H1 (cell line): ENCODE data around the gene LINC00632.

ENCODE experiments used
- CEBPB ChIP-seq: IDR thresholded peaks from 2 replicates; pipeline ENCODE4 v1.6.1; 2012; ENCODE audit warnings: low read depth, low read length
- EZH2 ChIP-seq: fragments of 200-600 bp; sonication (generic); IDR thresholded peaks from 2 replicates; pipeline ENCODE4 v1.7.1; 2012; ENCODE audit warnings: low read depth, mild to moderate bottlenecking, moderate library complexity, low read length, inconsistent platforms; ENCODE audit not compliant: severe bottlenecking
- NRF1 ChIP-seq: IDR thresholded peaks from 2 replicates; pipeline ENCODE4 v1.6.1; 2011; ENCODE audit warnings: mild to moderate bottlenecking, low read depth, low read length, improper control_type of control experiment
- POLR2A ChIP-seq, 2 experiments: IDR thresholded peaks; 1 replicate in 1 of 2; 2 replicates in 1 of 2; pipeline ENCODE4 v1.6.1; 2011; ENCODE audit warnings: low read depth in 2 of 2, low read length in 2 of 2, mild to moderate bottlenecking in 2 of 2; ENCODE audit errors: control extremely low read depth in 1 of 2
- POLR2AphosphoS5 ChIP-seq: IDR thresholded peaks from 2 replicates; pipeline ENCODE4 v1.6.1; 2011; ENCODE audit warnings: low read depth, low read length
- SIN3A ChIP-seq, 2 experiments: IDR thresholded peaks in 1 of 2; conservative IDR thresholded peaks in 1 of 2; 2 replicates each; pipeline ENCODE4 v1.6.1; 2011 to 2012; ENCODE audit warnings: low read length in 2 of 2, improper control_type of control experiment in 1 of 2, low read depth in 1 of 2, mild to moderate bottlenecking in 1 of 2
- SIRT6 ChIP-seq: IDR thresholded peaks from one replicate; pipeline ENCODE4 v1.7.1; 2012; ENCODE audit warnings: low read length, inconsistent platforms
- SP1 ChIP-seq: IDR thresholded peaks from 2 replicates; pipeline ENCODE4 v1.6.1; 2011; ENCODE audit warnings: low read depth, low read length
- TAF1 ChIP-seq: IDR thresholded peaks from 2 replicates; pipeline ENCODE4 v1.6.1; 2011; ENCODE audit warnings: mild to moderate bottlenecking, low read depth, low read length
- ZNF274 ChIP-seq: IDR thresholded peaks from 2 replicates; pipeline ENCODE4 v1.7.0; 2012; ENCODE audit warnings: low read length, borderline replicate concordance; ENCODE audit errors: extremely low read depth
- TF ChIP-seq, protein P1 (sequence below): fragments of 300-600 bp; sonication (generic); IDR thresholded peaks from 2 replicates; pipeline ENCODE4 v1.7.1; 2012; ENCODE audit warnings: low read length, moderate library complexity, mild to moderate bottlenecking, inconsistent platforms; ENCODE audit not compliant: insufficient replicate concordance
- TF ChIP-seq, protein P2 (sequence below): IDR thresholded peaks from 2 replicates; pipeline ENCODE4 v1.6.1; 2012; ENCODE audit warnings: inconsistent platforms
- TF ChIP-seq, protein P3 (sequence below), 3 experiments: IDR thresholded peaks; 1 replicate in 2 of 3; 2 replicates in 1 of 3; pipeline versions ENCODE4 v1.5.1 to v1.6.1; 2011; ENCODE audit warnings: low read length in 3 of 3, mild to moderate bottlenecking in 3 of 3, inconsistent platforms in 2 of 3, low read depth in 1 of 3, moderate library complexity in 1 of 3; ENCODE audit not compliant: insufficient read depth in 1 of 3; ENCODE audit errors: control extremely low read depth in 1 of 3

DNA sequence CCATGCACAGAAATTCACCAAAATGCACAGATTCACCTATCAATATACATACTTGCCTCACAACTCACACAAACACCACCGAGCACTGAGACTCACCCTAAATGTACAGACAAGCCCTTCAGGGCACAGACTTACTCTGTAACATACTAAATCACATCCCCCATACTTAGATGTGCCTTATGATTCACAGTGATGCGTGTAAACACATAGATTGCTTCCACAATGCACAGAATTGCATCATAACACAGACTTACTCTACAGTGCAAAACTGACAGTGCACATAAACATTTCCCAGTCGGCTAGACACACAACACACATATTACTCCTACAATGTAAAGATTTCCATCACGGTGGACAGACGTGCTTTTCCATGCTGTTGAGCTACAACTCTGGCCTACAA lies 6.2 kb downstream of the LINC00632 start:
- TF ChIP-seq POLR2A (IDR thresholded peaks at IDR 0.05; ENCODE audit: control extremely low read depth in 1 of 2, low read depth in 2 of 2, low read length in 2 of 2) (no peak), SIN3A (conservative IDR thresholded peaks at IDR 0.05 in 1 of 2, IDR thresholded peaks at IDR 0.05 in 1 of 2; ENCODE audit: low read depth in 1 of 2, low read length in 2 of 2) (no peak), CEBPB (no peak), NRF1 (no peak), SP1 (no peak), ZNF274 (no peak), EZH2 (no peak), SIRT6 (no peak), TAF1 (no peak), POLR2AphosphoS5 (no peak)
- TF ChIP-seq, protein P1, sequence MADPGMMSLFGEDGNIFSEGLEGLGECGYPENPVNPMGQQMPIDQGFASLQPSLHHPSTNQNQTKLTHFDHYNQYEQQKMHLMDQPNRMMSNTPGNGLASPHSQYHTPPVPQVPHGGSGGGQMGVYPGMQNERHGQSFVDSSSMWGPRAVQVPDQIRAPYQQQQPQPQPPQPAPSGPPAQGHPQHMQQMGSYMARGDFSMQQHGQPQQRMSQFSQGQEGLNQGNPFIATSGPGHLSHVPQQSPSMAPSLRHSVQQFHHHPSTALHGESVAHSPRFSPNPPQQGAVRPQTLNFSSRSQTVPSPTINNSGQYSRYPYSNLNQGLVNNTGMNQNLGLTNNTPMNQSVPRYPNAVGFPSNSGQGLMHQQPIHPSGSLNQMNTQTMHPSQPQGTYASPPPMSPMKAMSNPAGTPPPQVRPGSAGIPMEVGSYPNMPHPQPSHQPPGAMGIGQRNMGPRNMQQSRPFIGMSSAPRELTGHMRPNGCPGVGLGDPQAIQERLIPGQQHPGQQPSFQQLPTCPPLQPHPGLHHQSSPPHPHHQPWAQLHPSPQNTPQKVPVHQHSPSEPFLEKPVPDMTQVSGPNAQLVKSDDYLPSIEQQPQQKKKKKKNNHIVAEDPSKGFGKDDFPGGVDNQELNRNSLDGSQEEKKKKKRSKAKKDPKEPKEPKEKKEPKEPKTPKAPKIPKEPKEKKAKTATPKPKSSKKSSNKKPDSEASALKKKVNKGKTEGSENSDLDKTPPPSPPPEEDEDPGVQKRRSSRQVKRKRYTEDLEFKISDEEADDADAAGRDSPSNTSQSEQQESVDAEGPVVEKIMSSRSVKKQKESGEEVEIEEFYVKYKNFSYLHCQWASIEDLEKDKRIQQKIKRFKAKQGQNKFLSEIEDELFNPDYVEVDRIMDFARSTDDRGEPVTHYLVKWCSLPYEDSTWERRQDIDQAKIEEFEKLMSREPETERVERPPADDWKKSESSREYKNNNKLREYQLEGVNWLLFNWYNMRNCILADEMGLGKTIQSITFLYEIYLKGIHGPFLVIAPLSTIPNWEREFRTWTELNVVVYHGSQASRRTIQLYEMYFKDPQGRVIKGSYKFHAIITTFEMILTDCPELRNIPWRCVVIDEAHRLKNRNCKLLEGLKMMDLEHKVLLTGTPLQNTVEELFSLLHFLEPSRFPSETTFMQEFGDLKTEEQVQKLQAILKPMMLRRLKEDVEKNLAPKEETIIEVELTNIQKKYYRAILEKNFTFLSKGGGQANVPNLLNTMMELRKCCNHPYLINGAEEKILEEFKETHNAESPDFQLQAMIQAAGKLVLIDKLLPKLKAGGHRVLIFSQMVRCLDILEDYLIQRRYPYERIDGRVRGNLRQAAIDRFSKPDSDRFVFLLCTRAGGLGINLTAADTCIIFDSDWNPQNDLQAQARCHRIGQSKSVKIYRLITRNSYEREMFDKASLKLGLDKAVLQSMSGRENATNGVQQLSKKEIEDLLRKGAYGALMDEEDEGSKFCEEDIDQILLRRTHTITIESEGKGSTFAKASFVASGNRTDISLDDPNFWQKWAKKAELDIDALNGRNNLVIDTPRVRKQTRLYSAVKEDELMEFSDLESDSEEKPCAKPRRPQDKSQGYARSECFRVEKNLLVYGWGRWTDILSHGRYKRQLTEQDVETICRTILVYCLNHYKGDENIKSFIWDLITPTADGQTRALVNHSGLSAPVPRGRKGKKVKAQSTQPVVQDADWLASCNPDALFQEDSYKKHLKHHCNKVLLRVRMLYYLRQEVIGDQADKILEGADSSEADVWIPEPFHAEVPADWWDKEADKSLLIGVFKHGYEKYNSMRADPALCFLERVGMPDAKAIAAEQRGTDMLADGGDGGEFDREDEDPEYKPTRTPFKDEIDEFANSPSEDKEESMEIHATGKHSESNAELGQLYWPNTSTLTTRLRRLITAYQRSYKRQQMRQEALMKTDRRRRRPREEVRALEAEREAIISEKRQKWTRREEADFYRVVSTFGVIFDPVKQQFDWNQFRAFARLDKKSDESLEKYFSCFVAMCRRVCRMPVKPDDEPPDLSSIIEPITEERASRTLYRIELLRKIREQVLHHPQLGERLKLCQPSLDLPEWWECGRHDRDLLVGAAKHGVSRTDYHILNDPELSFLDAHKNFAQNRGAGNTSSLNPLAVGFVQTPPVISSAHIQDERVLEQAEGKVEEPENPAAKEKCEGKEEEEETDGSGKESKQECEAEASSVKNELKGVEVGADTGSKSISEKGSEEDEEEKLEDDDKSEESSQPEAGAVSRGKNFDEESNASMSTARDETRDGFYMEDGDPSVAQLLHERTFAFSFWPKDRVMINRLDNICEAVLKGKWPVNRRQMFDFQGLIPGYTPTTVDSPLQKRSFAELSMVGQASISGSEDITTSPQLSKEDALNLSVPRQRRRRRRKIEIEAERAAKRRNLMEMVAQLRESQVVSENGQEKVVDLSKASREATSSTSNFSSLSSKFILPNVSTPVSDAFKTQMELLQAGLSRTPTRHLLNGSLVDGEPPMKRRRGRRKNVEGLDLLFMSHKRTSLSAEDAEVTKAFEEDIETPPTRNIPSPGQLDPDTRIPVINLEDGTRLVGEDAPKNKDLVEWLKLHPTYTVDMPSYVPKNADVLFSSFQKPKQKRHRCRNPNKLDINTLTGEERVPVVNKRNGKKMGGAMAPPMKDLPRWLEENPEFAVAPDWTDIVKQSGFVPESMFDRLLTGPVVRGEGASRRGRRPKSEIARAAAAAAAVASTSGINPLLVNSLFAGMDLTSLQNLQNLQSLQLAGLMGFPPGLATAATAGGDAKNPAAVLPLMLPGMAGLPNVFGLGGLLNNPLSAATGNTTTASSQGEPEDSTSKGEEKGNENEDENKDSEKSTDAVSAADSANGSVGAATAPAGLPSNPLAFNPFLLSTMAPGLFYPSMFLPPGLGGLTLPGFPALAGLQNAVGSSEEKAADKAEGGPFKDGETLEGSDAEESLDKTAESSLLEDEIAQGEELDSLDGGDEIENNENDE = no peak
- TF ChIP-seq, protein P2, sequence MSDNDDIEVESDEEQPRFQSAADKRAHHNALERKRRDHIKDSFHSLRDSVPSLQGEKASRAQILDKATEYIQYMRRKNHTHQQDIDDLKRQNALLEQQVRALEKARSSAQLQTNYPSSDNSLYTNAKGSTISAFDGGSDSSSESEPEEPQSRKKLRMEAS = no peak
- TF ChIP-seq, protein P3, sequence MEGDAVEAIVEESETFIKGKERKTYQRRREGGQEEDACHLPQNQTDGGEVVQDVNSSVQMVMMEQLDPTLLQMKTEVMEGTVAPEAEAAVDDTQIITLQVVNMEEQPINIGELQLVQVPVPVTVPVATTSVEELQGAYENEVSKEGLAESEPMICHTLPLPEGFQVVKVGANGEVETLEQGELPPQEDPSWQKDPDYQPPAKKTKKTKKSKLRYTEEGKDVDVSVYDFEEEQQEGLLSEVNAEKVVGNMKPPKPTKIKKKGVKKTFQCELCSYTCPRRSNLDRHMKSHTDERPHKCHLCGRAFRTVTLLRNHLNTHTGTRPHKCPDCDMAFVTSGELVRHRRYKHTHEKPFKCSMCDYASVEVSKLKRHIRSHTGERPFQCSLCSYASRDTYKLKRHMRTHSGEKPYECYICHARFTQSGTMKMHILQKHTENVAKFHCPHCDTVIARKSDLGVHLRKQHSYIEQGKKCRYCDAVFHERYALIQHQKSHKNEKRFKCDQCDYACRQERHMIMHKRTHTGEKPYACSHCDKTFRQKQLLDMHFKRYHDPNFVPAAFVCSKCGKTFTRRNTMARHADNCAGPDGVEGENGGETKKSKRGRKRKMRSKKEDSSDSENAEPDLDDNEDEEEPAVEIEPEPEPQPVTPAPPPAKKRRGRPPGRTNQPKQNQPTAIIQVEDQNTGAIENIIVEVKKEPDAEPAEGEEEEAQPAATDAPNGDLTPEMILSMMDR (IDR thresholded peaks at IDR 0.05; ENCODE audit: control extremely low read depth in 1 of 3, insufficient read depth in 1 of 3, low read depth in 1 of 3, low read length in 3 of 3) = no peak
